ENCODE data around the gene MAP1LC3C. TPM values are rescaled to one million over a fixed set of nuclear protein-coding genes. Genes with fewer than 3 reads are reported as not detected.
A peak's percentile ranks its signal among the peaks of the same experiment; 100 is the strongest.

MAP1LC3C gene
- 1 to 10 TPM; 1.3 to 1.9 TPM for total RNA-seq
- long read RNA-seq, donor 1: 0 reads
- long read RNA-seq, donor 2, partial matches to known transcripts: 0 of 1 reads
- long read RNA-seq, donor 2, other reads (novel, unspliced or antisense): 0 of 1 reads

GRCh38 chr1:241999026-241999425, at the start of gene MAP1LC3C:
Gene MAP1LC3C, minus strand, starts transcription at chr1:241999098. Its CDS starts 90 bp downstream, at chr1:241999008.
- intact Hi-C loops (cut with DNase I): loop anchor here in 1 of 2 donors (10.0 kb wide), 1 partner anchor 104 kb away; no protein-coding TSS in a partner anchor
- DNase-seq (ENCODE audit: low spot score): no peak

- intact Hi-C loops (cut with DNase I): no loop called here
Measured at GRCh38 chr1:242043165-242043564, 44.3 kb upstream of the MAP1LC3C start.

GRCh38 chr1:242034392-242034791, 35.5 kb upstream of the MAP1LC3C start:
- intact Hi-C loops (cut with DNase I): no loop called here
- DNase-seq (ENCODE audit: low spot score): no peak

More at GRCh38 chr1:242043165-242043564, 44.3 kb upstream of the MAP1LC3C start:
- DNase-seq (ENCODE audit: low spot score): no peak

- intact Hi-C loops (cut with DNase I): no loop called here
- DNase-seq (ENCODE audit: low spot score): no peak
Measured at GRCh38 chr1:242033447-242033846, 34.5 kb upstream of the MAP1LC3C start.

GRCh38 chr1:242030071-242030470, 31.2 kb upstream of the MAP1LC3C start:
- intact Hi-C loops (cut with DNase I): no loop called here
- DNase-seq (ENCODE audit: low spot score): no peak

GRCh38 chr1:242025681-242026080, 26.8 kb upstream of the MAP1LC3C start:
- intact Hi-C loops (cut with DNase I): no loop called here
- DNase-seq (ENCODE audit: low spot score): no peak

GRCh38 chr1:242023805-242024204, 24.9 kb upstream of the MAP1LC3C start:
- DNase-seq (ENCODE audit: low spot score): no peak
- intact Hi-C loops (cut with DNase I): no loop called here

GRCh38 chr1:242019018-242019417, 20.1 kb upstream of the MAP1LC3C start:
- intact Hi-C loops (cut with DNase I): loop anchor here in 1 of 2 donors (10.0 kb wide), 1 partner anchor 414 kb away; no protein-coding TSS in a partner anchor
- no peak for DNase-seq (ENCODE audit: low spot score)

- DNase-seq (ENCODE audit: low spot score): no peak
- intact Hi-C loops (cut with DNase I): loop anchor here in 1 of 2 donors (10.0 kb wide), 1 partner anchor 413 kb away; no protein-coding TSS in a partner anchor
Measured at GRCh38 chr1:242017580-242018233, 18.8 kb upstream of the MAP1LC3C start.

- intact Hi-C loops (cut with DNase I): loop anchor here in 1 of 2 donors (10.0 kb wide), 1 partner anchor 412 kb away; no protein-coding TSS in a partner anchor
- no peak for DNase-seq (ENCODE audit: low spot score)
Measured at GRCh38 chr1:242016479-242016878, 17.6 kb upstream of the MAP1LC3C start.

- DNase-seq (ENCODE audit: low spot score): peak; percentile 46
- intact Hi-C loops (cut with DNase I): loop anchor here in 1 of 2 donors (10.0 kb wide), 1 partner anchor 407 kb away; no protein-coding TSS in a partner anchor
Measured at GRCh38 chr1:242011894-242012660, 13.2 kb upstream of the MAP1LC3C start.

- no peak for DNase-seq (ENCODE audit: low spot score)
- intact Hi-C loops (cut with DNase I): no loop called here
Measured at GRCh38 chr1:242008826-242009495, 10.1 kb upstream of the MAP1LC3C start.

- no peak for DNase-seq (ENCODE audit: low spot score)
Measured at GRCh38 chr1:242006976-242007375, 8.1 kb upstream of the MAP1LC3C start.

GRCh38 chr1:242005866-242006535, 7.1 kb upstream of the MAP1LC3C start:
- no peak for DNase-seq (ENCODE audit: low spot score)
- intact Hi-C loops (cut with DNase I): no loop called here

More at GRCh38 chr1:242006976-242007375, 8.1 kb upstream of the MAP1LC3C start:
- intact Hi-C loops (cut with DNase I): no loop called here

- intact Hi-C loops (cut with DNase I): no loop called here
- DNase-seq (ENCODE audit: low spot score): no peak
Measured at GRCh38 chr1:242004751-242005495, 6.0 kb upstream of the MAP1LC3C start.

GRCh38 chr1:242002510-242002909, 3.6 kb upstream of the MAP1LC3C start:
- intact Hi-C loops (cut with DNase I): no loop called here
- DNase-seq (ENCODE audit: low spot score): no peak

- DNase-seq (ENCODE audit: low spot score): no peak
- intact Hi-C loops (cut with DNase I): no loop called here
Measured at GRCh38 chr1:242002072-242002471, 3.2 kb upstream of the MAP1LC3C start.

- DNase-seq (ENCODE audit: low spot score): no peak
- intact Hi-C loops (cut with DNase I): no loop called here
Measured at GRCh38 chr1:242000434-242000833, 1.5 kb upstream of the MAP1LC3C start.

All from posterior vena cava (tissue), 2 donors.